H9 (cell line): ENCODE data around the gene SMIM36. TPM values are rescaled to one million over a fixed set of nuclear protein-coding genes. Genes with fewer than 3 reads are reported as not detected.

Experiments
- DNase-seq: peaks from one replicate; pipeline ENCODE4 v3.0.0-alpha.2; 2017
- H2AFZ ChIP-seq: one replicate; pipeline ENCODE4 v1.6.1; 2013; ENCODE audit warnings: mild to moderate bottlenecking, low read length, control low read depth, moderate library complexity
- H2AK5ac ChIP-seq: 2 replicates; pipeline ENCODE4 v1.6.1; 2013; ENCODE audit warnings: low read length, control low read depth, mixed read lengths; ENCODE audit not compliant: insufficient read length
- H2BK120ac ChIP-seq: one replicate; pipeline ENCODE4 v1.6.1; 2013; ENCODE audit warnings: low read depth, mild to moderate bottlenecking, low read length, control low read depth, inconsistent platforms; ENCODE audit not compliant: poor library complexity, severe bottlenecking
- H2BK12ac ChIP-seq: 2 replicates; pipeline ENCODE4 v1.6.1; 2013; ENCODE audit warnings: low read length, control low read depth, mixed read lengths, low read depth; ENCODE audit not compliant: insufficient read length
- H2BK15ac ChIP-seq: 2 replicates; pipeline ENCODE4 v1.6.1; 2013; ENCODE audit warnings: low read depth, low read length, control low read depth
- H2BK20ac ChIP-seq: one replicate; pipeline ENCODE4 v1.6.1; 2013; ENCODE audit warnings: low read depth, mild to moderate bottlenecking, low read length, control low read depth, inconsistent platforms; ENCODE audit not compliant: poor library complexity, severe bottlenecking
- H2BK5ac ChIP-seq: 2 replicates; pipeline ENCODE4 v1.6.1; 2013; ENCODE audit warnings: low read length, control low read depth, mixed read lengths; ENCODE audit not compliant: insufficient read length
- H3K14ac ChIP-seq: 2 replicates; pipeline ENCODE4 v1.6.1; 2013; ENCODE audit warnings: low read length, control low read depth; ENCODE audit not compliant: insufficient read depth
- H3K18ac ChIP-seq: 2 replicates; pipeline ENCODE4 v1.6.1; 2013; ENCODE audit warnings: low read depth, mild to moderate bottlenecking, mixed read lengths, low read length, control low read depth; ENCODE audit not compliant: insufficient read length
- H3K23ac ChIP-seq: 2 replicates; pipeline ENCODE4 v1.6.1; 2013; ENCODE audit warnings: low read length, control low read depth, mixed read lengths, low read depth; ENCODE audit not compliant: insufficient read length
- H3K23me2 ChIP-seq: 2 replicates; pipeline ENCODE4 v1.6.1; 2013; ENCODE audit warnings: low read depth, mild to moderate bottlenecking, mixed read lengths, low read length, control low read depth; ENCODE audit not compliant: insufficient read length, poor library complexity, severe bottlenecking
- H3K27ac ChIP-seq: 2 replicates; pipeline ENCODE4 v1.5.1; 2013; ENCODE audit warnings: low read length, control low read depth, mixed read lengths, low read depth; ENCODE audit not compliant: insufficient read length
- H3K27me3 ChIP-seq: 2 replicates; pipeline ENCODE4 v1.6.1; 2013; ENCODE audit warnings: low read length, control low read depth, inconsistent platforms; ENCODE audit not compliant: insufficient read depth
- H3K4ac ChIP-seq: 2 replicates; pipeline ENCODE4 v1.6.1; 2013; ENCODE audit warnings: low read depth, mild to moderate bottlenecking, control low read depth, inconsistent platforms, low read length, moderate library complexity
- H3K4me1 ChIP-seq: 2 replicates; pipeline ENCODE4 v1.6.1; 2013; ENCODE audit warnings: low read length, control low read depth, inconsistent platforms; ENCODE audit not compliant: insufficient read depth
- H3K4me2 ChIP-seq: 2 replicates; pipeline ENCODE4 v1.6.1; 2013; ENCODE audit warnings: low read length, control low read depth, mixed read lengths; ENCODE audit not compliant: insufficient read length, insufficient read depth
- H3K56ac ChIP-seq: 2 replicates; pipeline ENCODE4 v1.6.1; 2013; ENCODE audit warnings: low read depth, mild to moderate bottlenecking, mixed read lengths, low read length, control low read depth; ENCODE audit not compliant: insufficient read length
- H3K79me1 ChIP-seq: 2 replicates; pipeline ENCODE4 v1.6.1; 2013; ENCODE audit warnings: low read depth, mild to moderate bottlenecking, moderate library complexity, low read length, control low read depth, inconsistent platforms; ENCODE audit not compliant: insufficient read depth, poor library complexity, severe bottlenecking
- H3K79me2 ChIP-seq: 2 replicates; pipeline ENCODE4 v1.6.1; 2013; ENCODE audit warnings: low read length, control low read depth, inconsistent platforms; ENCODE audit not compliant: insufficient read depth
- H3K9ac ChIP-seq: 2 replicates; pipeline ENCODE4 v1.6.1; 2013; ENCODE audit warnings: low read length, control low read depth, mixed read lengths; ENCODE audit not compliant: insufficient read length; ENCODE audit errors: extremely low read depth
- H3K9me3 ChIP-seq: one replicate; pipeline ENCODE4 v1.6.1; 2013; ENCODE audit warnings: low read depth, low read length, inconsistent platforms; ENCODE audit not compliant: control insufficient read depth
- H3T11ph ChIP-seq: one replicate; pipeline ENCODE4 v1.6.1; 2013; ENCODE audit warnings: mild to moderate bottlenecking, low read length, control low read depth, inconsistent platforms
- H4K20me1 ChIP-seq: one replicate; pipeline ENCODE4 v1.6.1; 2013; ENCODE audit not compliant: control insufficient read depth, insufficient read length, insufficient read depth
- H4K5ac ChIP-seq: 2 replicates; pipeline ENCODE4 v1.6.1; 2013; ENCODE audit warnings: low read depth, mild to moderate bottlenecking, mixed read lengths, low read length, control low read depth; ENCODE audit not compliant: insufficient read length
- H4K8ac ChIP-seq: replicated peaks from 2 replicates; pipeline ENCODE4 v1.6.1; 2013; ENCODE audit warnings: low read length, control low read depth, mixed read lengths, low read depth; ENCODE audit not compliant: insufficient read length
- H4K91ac ChIP-seq: 2 replicates; pipeline ENCODE4 v1.6.1; 2013; ENCODE audit warnings: low read depth, mild to moderate bottlenecking, moderate library complexity, mixed read lengths, low read length, control low read depth; ENCODE audit not compliant: insufficient read length
- H3K27ac Mint-ChIP-seq, 3 experiments: 2 replicates in 2 of 3; 3 replicates in 1 of 3; pipeline ENCODE4 v1.8.0; 2020 to 2021; ENCODE audit warnings: mixed read lengths in 3 of 3, mild to moderate bottlenecking in 1 of 3, moderate library complexity in 1 of 3
- H3K27me3 Mint-ChIP-seq: 2 replicates; pipeline ENCODE4 v1.8.0; 2021; ENCODE audit warnings: low read depth, mild to moderate bottlenecking, moderate library complexity, mixed read lengths
- H3K36me3 Mint-ChIP-seq, 3 experiments: 2 replicates in 2 of 3; 3 replicates in 1 of 3; pipeline ENCODE4 v1.8.0; 2020 to 2021; ENCODE audit warnings: low read depth in 3 of 3, mixed read lengths in 3 of 3; ENCODE audit not compliant: insufficient read depth in 1 of 3
- H3K4me1 Mint-ChIP-seq, 2 experiments: 2 replicates each; pipeline ENCODE4 v1.8.0; 2020; ENCODE audit warnings: mixed read lengths in 2 of 2
- H3K4me3 Mint-ChIP-seq, 2 experiments: 2 replicates in 1 of 2; 3 replicates in 1 of 2; pipeline ENCODE4 v1.8.0; 2020 to 2021; ENCODE audit warnings: mild to moderate bottlenecking in 2 of 2, mixed read lengths in 2 of 2, moderate library complexity in 1 of 2
- H3K9me3 Mint-ChIP-seq, 2 experiments: 2 replicates in 1 of 2; 3 replicates in 1 of 2; pipeline ENCODE4 v1.8.0; 2020; ENCODE audit warnings: mild to moderate bottlenecking in 2 of 2, mixed read lengths in 2 of 2, moderate library complexity in 1 of 2
- CTCF ChIP-seq: fragments of 200-600 bp; sonication (generic); conservative IDR thresholded peaks from 3 replicates; pipeline ENCODE4 v1.8.0; 2021; ENCODE audit warnings: antibody characterized with exemption, mild to moderate bottlenecking
- WGBS: extraction: QIAGEN DNeasy Blood & Tissue Kit; methylation state at CpG from one replicate; pipeline ENCODE4 v1.1.7; 2013; ENCODE audit warnings: missing lambda C conversion rate, low lambda C conversion rate, mixed read lengths; ENCODE audit not compliant: insufficient read length; ENCODE audit errors: extremely low coverage; 5-methylcytosine and 5-hydroxymethylcytosine counted together
- total RNA-seq: library from RNA; stranded (reverse); gene quantifications from 2 replicates; pipeline ENCODE4 v1.2.1, GENCODE V29; 2021

The SMIM36 gene
- total RNA-seq, 1 experiment from 2014 or later, result not detected

- Histone ChIP-seq H4K91ac (no peak overlapping the region), H4K20me1 (no peaks in the 10 kb centered on the region), H3K9ac (no peak overlapping the region), H3K79me1 (no peaks in the 10 kb centered on the region), H3K4me1 (no peaks in the 10 kb centered on the region; the same call in 1 of the 2 replicates), H2AFZ (no peak overlapping the region), H3K14ac (no peak overlapping the region), H3K27me3 (no peaks in the 10 kb centered on the region), H3T11ph (no peak overlapping the region), H2AK5ac (no peak overlapping the region), H3K56ac (no peak overlapping the region), H3K18ac (no peak overlapping the region), H3K4ac (no peak overlapping the region), H3K9me3 (no peaks in the 10 kb centered on the region), H2BK12ac (no peak overlapping the region), H3K23ac (no peak overlapping the region), H3K4me2 (no peak overlapping the region), H3K79me2 (no peaks in the 10 kb centered on the region), H3K23me2 (no peaks in the 10 kb centered on the region), H2BK5ac (no peak overlapping the region), H4K5ac (no peak overlapping the region), H2BK20ac (no peak overlapping the region), H2BK120ac (no peak overlapping the region), H4K8ac (no peak overlapping the region), H2BK15ac (no peak overlapping the region), H3K27ac (no peak overlapping the region)
- no peak for DNase-seq
- H3K4me3 Mint-ChIP-seq, result no peak overlapping the region
- no peaks in the 10 kb centered on the region for H3K36me3 Mint-ChIP-seq
- no peak overlapping the region for H3K27ac Mint-ChIP-seq
- peaks cover 17 to 25% of the 10 kb centered on the region in 2 experiments for H3K4me1 Mint-ChIP-seq
- H3K27me3 Mint-ChIP-seq, result no peaks in the 10 kb centered on the region
- peak; percentile 66 for TF ChIP-seq CTCF
- WGBS, result no CpG with 5 or more reads among the region's 2 CpGs
- H3K9me3 Mint-ChIP-seq, result no peaks in the 10 kb centered on the region
Measured at GRCh38 chr17:55549140-55549539, 37.9 kb upstream of the SMIM36 start.
